Natural killer cell (primary cell): ENCODE measurements around the gene INPP4A. TPM values are rescaled to one million over a fixed set of nuclear protein-coding genes. Genes with fewer than 3 reads are reported as not detected.

Experiments
- ATAC-seq, 3 donors: fragments of 150-1000 bp in 2 of 3; fragments of 200-7000 bp in 1 of 3; cut with Tn5 transposase; 1 replicate in 1 of 3; 2 replicates in 2 of 3; pipeline ENCODE4 v1.10.0; 2021; ENCODE audit warnings: mild to moderate bottlenecking in 2 of 3, moderate library complexity in 2 of 3
- DNase-seq, 2 donors: peaks; one replicate each; pipeline versions ENCODE4 v3.0.0 to v3.0.0-alpha.2; 2013 to 2021; ENCODE audit warnings: mixed read lengths in 1 of 2
- H3K27ac ChIP-seq: one replicate; pipeline ENCODE4 v1.5.1; 2013; ENCODE audit warnings: mild to moderate bottlenecking, low read length
- H3K27me3 ChIP-seq: one replicate; pipeline ENCODE4 v1.6.1; 2013; ENCODE audit warnings: low read length; ENCODE audit not compliant: control insufficient read depth, insufficient read depth
- H3K36me3 ChIP-seq: one replicate; pipeline ENCODE4 v1.6.1; 2013; ENCODE audit warnings: low read length; ENCODE audit not compliant: control insufficient read depth, insufficient read depth
- H3K4me1 ChIP-seq: one replicate; pipeline ENCODE4 v1.6.1; 2013; ENCODE audit warnings: low read length; ENCODE audit not compliant: control insufficient read depth, insufficient read depth
- H3K4me3 ChIP-seq: one replicate; pipeline ENCODE4 v1.5.1; 2013; ENCODE audit warnings: low read length
- H3K9me3 ChIP-seq: one replicate; pipeline ENCODE4 v1.6.1; 2013; ENCODE audit warnings: low read length; ENCODE audit not compliant: control insufficient read depth, insufficient read depth
- H3K27ac Mint-ChIP-seq, 2 donors: one replicate each; pipeline ENCODE4 v1.8.0; 2022; ENCODE audit warnings: mild to moderate bottlenecking in 2 of 2, mixed read lengths in 2 of 2, moderate library complexity in 1 of 2
- H3K27me3 Mint-ChIP-seq, 2 donors: one replicate each; pipeline ENCODE4 v1.8.0; 2022; ENCODE audit warnings: low read depth in 2 of 2, mixed read lengths in 2 of 2
- H3K36me3 Mint-ChIP-seq: one replicate; pipeline ENCODE4 v1.8.0; 2022; ENCODE audit warnings: mixed read lengths
- H3K4me1 Mint-ChIP-seq, 2 donors: one replicate each; pipeline ENCODE4 v1.8.0; 2022; ENCODE audit warnings: mixed read lengths in 2 of 2
- H3K4me3 Mint-ChIP-seq: one replicate; pipeline ENCODE4 v1.8.0; 2022; ENCODE audit warnings: mild to moderate bottlenecking, moderate library complexity, mixed read lengths
- H3K9me3 Mint-ChIP-seq, 2 donors: one replicate each; pipeline ENCODE4 v1.8.0; 2022; ENCODE audit warnings: mixed read lengths in 2 of 2
- WGBS: methylation state at CpG from one replicate; pipeline ENCODE4 v1.1.7; 2013; ENCODE audit warnings: missing lambda C conversion rate; ENCODE audit not compliant: insufficient coverage; 5-methylcytosine and 5-hydroxymethylcytosine counted together
- intact Hi-C: fragments of 100-400 bp; cut with micrococcal nuclease; formaldehyde crosslinking; loops from one replicate; pipeline ENCODE4 v1.14.2; 2022
- total RNA-seq, 4 donors: library from RNA; stranded (reverse); fragments of 120-200 nt in 1 of 4; gene quantifications; one replicate each; pipeline versions ENCODE4 v1.2.3 to v1.2.4, GENCODE V29; 2013 to 2022
- TF ChIP-seq, protein P1 (sequence below): fragments of 200-600 bp; IDR thresholded peaks from one replicate; pipeline ENCODE4 v1.8.0; 2022; ENCODE audit warnings: antibody characterized with exemption

Gene INPP4A
- total RNA-seq, 3 donors from 2014 or later (not counting 1 experiment from before 2014, with no cell fraction given) = 192 to 243 (median 225) TPM

DNA sequence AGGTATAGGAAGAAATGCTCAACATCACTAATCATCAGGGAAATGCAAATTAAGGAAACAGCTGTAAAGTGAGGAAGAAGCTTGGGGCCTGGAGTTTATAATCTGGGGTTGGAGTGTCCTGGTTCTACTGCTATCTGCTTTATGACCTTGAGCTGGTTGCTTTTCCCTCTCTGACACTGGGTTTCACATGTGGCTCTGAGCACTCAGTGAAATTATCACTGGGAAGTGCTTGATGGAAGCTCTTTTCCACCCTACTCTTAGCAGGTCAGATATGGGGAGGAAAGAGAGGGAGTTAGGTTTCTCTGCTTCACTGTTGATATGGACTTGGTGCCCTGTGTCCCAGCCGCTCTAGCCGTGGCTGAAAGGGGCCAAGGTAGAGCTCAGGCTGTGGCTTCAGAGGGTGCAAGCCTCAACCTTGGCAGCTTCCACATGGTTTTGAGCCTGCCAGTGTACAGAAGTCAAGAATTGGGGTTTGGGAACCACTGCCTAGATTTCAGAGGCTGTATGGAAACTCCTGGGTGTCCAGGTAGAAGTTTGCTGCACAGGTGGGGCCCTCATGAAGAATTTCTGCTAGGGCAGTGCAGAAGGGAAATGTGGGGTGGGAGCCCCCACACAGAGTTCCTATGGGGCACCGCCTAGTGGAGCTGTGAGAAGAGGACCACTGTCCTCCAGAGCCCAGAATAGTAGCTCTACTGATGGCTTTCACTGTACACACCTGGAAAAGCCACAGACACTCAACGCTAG is 52.3 kb downstream of the INPP4A start:
- peak overlapping the region; percentile 83 to 91 for H3K27ac Mint-ChIP-seq
- peaks cover 21% of the 10 kb centered on the region for H3K4me1 ChIP-seq

DNA sequence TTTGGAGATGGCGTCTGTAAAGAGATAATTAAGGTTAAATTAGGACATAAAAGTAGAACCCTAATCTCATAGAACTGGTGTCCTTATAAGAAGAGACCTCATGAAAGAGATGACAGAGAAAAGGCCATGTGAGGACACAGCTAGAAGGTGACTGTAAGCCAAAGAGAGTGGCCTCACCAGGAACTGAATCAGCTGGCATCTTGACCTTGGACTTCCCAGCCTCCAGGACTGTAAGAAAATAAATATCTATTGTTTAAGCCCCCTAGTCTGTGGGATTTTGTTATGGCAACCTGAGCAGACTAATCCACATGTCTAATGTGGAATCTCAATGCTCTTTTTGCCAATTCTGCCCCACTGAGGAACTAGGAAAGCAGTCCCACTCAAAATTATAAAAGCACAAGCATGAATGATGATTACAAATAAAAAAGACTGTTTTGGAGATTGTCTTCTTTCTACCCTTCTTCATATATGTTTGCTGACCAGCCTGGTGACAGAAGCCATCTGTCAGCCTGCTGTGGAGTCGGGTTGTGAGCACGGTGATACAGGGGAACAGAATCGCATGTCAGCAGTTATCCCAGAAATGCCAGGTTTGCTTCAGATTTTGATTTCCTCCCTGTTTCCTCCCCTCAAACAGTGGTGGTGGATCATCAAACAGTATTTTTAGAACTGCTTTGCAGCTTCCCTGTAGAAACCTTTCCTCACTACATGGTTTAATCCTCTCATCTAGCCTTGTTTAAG is 54.2 kb downstream of the INPP4A start:
- no peak overlapping the region for H3K27ac ChIP-seq

More for the DNA sequence above, 52.3 kb downstream of the INPP4A start:
- intact Hi-C loops = no loop called here
- Histone ChIP-seq H3K27ac (no peak overlapping the region), H3K36me3 (peaks cover 18% of the 10 kb centered on the region), H3K27me3 (no peaks in the 10 kb centered on the region), H3K9me3 (peaks cover 11% of the 10 kb centered on the region), H3K4me3 (no peak overlapping the region)
- WGBS = 94% methylated on average over 4 of the region's 4 CpGs
- H3K4me3 Mint-ChIP-seq = no peak overlapping the region
- ATAC-seq = no peak
- H3K27me3 Mint-ChIP-seq = no peaks in the 10 kb centered on the region
- TF ChIP-seq, protein P1, sequence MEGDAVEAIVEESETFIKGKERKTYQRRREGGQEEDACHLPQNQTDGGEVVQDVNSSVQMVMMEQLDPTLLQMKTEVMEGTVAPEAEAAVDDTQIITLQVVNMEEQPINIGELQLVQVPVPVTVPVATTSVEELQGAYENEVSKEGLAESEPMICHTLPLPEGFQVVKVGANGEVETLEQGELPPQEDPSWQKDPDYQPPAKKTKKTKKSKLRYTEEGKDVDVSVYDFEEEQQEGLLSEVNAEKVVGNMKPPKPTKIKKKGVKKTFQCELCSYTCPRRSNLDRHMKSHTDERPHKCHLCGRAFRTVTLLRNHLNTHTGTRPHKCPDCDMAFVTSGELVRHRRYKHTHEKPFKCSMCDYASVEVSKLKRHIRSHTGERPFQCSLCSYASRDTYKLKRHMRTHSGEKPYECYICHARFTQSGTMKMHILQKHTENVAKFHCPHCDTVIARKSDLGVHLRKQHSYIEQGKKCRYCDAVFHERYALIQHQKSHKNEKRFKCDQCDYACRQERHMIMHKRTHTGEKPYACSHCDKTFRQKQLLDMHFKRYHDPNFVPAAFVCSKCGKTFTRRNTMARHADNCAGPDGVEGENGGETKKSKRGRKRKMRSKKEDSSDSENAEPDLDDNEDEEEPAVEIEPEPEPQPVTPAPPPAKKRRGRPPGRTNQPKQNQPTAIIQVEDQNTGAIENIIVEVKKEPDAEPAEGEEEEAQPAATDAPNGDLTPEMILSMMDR = no peak
- peaks cover 76 to 83% of the 10 kb centered on the region in 2 donors for H3K4me1 Mint-ChIP-seq
- no peaks in the 10 kb centered on the region for H3K9me3 Mint-ChIP-seq
- peaks cover 13% of the 10 kb centered on the region for H3K36me3 Mint-ChIP-seq
- DNase-seq = no peak

DNA sequence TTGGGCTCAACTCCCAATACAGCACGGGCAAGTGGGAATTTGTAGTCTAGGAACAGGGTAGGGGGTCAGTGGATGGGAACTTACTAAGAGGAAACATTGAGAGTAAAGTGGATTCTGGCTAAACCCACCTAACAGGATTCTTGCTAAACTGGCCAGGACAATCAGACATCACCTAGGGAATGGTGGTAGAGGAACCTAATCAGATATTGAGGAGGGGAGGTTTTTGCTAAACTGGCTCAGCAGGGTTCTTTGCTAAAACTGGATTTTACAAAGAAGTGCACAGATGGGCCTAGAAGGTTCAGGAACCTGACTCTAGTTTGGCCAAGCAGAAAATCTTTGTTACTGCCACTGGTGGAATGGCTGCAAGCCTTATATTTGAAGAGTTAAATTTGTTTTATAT is 55.9 kb downstream of the INPP4A start:
- TF ChIP-seq, protein P1 = no peak
- Histone ChIP-seq H3K27me3 (no peaks in the 10 kb centered on the region), H3K4me3 (no peak overlapping the region), H3K4me1 (peaks cover 36% of the 10 kb centered on the region), H3K36me3 (peaks cover 16% of the 10 kb centered on the region), H3K9me3 (peaks cover 11% of the 10 kb centered on the region), H3K27ac (no peak overlapping the region)
- peak overlapping the region; percentile 83 to 91 for H3K27ac Mint-ChIP-seq
- intact Hi-C loops = no loop called here
- H3K4me3 Mint-ChIP-seq = no peak overlapping the region
- ATAC-seq (no peak), DNase-seq (no peak)
- no peaks in the 10 kb centered on the region for H3K27me3 Mint-ChIP-seq
- no peaks in the 10 kb centered on the region for H3K9me3 Mint-ChIP-seq
- peaks cover 13% of the 10 kb centered on the region for H3K36me3 Mint-ChIP-seq
- peaks cover 82 to 94% of the 10 kb centered on the region in 2 donors for H3K4me1 Mint-ChIP-seq
- 91% methylated on average over 1 of the region's 1 CpG for WGBS

More for the DNA sequence above, 54.2 kb downstream of the INPP4A start:
- intact Hi-C loops = no loop called here
- peaks cover 23% of the 10 kb centered on the region for H3K4me1 ChIP-seq
- Mint-ChIP-seq H3K27me3 (no peaks in the 10 kb centered on the region), H3K27ac (peak overlapping the region; percentile 83 to 91), H3K36me3 (peaks cover 13% of the 10 kb centered on the region), H3K4me3 (peak overlapping the region; percentile 9), H3K9me3 (no peaks in the 10 kb centered on the region), H3K4me1 (peaks cover 82 to 91% of the 10 kb centered on the region in 2 donors)
- H3K4me3 ChIP-seq = no peak overlapping the region
- peaks cover 18% of the 10 kb centered on the region for H3K36me3 ChIP-seq
- TF ChIP-seq, protein P1 = no peak
- DNase-seq (no peak), ATAC-seq (no peak)
- WGBS = 97% methylated on average over 3 of the region's 4 CpGs
- peaks cover 11% of the 10 kb centered on the region for H3K9me3 ChIP-seq
- no peaks in the 10 kb centered on the region for H3K27me3 ChIP-seq
